Measurements from ENCODE around the gene SNTN.

The SNTN gene

DNA sequence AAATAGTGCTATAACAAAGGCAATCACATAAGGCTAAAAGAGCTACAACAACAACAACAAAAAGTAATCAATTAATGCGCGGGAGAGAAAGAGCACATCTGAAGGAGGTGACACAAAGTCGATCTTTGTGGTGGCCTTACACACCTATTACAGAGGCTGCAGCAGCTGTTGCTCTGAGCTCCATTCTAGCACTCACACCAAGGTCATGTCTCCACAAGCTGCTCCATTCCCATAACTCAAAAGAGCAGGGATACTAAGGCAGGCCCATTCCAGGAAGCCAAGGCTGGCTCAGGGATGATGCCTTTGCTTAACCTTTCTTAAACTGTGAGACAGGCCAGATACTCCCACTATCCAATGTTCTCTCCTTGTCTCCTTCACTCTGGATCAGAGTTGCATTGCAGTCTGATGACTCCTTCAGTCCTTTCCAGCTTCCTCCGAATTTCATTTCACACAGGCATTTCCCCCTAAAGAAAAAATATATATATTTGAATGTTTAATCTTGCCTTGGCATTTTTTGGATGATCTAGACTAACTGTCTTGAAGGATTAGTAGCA, 52.7 kb downstream of the SNTN start:
- Histone ChIP-seq H3K27ac (ENCODE audit: insufficient read depth, low read depth, low read length, poor library complexity, severe bottlenecking) (no peak overlapping the region), H3K27me3 (ENCODE audit: control insufficient read depth, insufficient read depth, low read length, poor library complexity, severe bottlenecking) (no peaks in the 10 kb centered on the region), H3K4me3 (ENCODE audit: insufficient read depth, low read depth, low read length) (no peak overlapping the region), H3K4me1 (ENCODE audit: control insufficient read depth, insufficient read depth, low read length) (no peaks in the 10 kb centered on the region), H3K9me3 (ENCODE audit: control insufficient read depth, low read length) (no peaks in the 10 kb centered on the region), H3K36me3 (ENCODE audit: control insufficient read depth, insufficient read depth, low read length) (no peaks in the 10 kb centered on the region)
- 91 to 95% methylated on average over 3 of the region's 4 CpGs for WGBS, 2 experiments

DNA sequence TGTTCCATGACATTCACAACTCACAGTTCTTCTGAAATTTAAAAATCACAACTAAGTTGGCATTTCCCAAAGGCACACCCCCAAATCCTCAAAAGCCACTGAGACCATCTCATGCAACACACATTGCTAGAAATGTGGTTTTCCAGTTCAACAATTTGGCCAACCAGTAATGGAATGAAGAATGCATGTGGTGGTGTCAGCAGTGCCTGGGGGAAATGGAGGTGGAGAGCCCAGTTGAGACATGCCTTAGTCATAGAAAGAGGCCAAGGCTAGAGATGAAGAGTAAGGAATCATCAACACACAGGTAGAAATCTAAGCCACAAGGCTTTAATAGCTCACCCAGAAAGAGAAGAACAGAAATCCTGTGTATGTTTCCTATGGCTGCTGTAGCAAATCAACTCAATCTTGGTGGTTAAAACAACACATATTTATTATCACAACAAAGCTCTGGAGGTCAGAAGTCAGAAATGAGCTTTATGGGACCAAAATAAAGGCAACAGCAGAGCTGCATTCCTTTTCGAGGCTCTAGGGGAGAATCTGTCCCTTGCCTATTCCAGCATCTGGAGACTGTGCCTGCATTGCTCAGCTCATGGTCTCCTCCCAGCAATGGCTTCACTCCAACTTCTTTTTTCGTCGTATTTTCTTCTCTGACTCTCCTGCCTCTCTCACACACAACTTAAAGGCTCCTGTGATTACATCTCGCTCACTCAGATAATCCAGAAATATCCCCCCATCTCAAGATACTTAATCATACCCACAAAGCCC, 54.0 kb downstream of the SNTN start:
- WGBS, 2 experiments, result 92 to 96% methylated on average over 4 of the region's 4 CpGs
- H3K36me3 ChIP-seq (ENCODE audit: control insufficient read depth, insufficient read depth, low read length), result no peaks in the 10 kb centered on the region
- no peaks in the 10 kb centered on the region for H3K27me3 ChIP-seq (ENCODE audit: control insufficient read depth, insufficient read depth, low read length, poor library complexity, severe bottlenecking)
- no peak overlapping the region for H3K27ac ChIP-seq (ENCODE audit: insufficient read depth, low read depth, low read length, poor library complexity, severe bottlenecking)
- H3K9me3 ChIP-seq (ENCODE audit: control insufficient read depth, low read length), result no peaks in the 10 kb centered on the region
- H3K4me1 ChIP-seq (ENCODE audit: control insufficient read depth, insufficient read depth, low read length), result no peaks in the 10 kb centered on the region
- no peak overlapping the region for H3K4me3 ChIP-seq (ENCODE audit: insufficient read depth, low read depth, low read length)

DNA sequence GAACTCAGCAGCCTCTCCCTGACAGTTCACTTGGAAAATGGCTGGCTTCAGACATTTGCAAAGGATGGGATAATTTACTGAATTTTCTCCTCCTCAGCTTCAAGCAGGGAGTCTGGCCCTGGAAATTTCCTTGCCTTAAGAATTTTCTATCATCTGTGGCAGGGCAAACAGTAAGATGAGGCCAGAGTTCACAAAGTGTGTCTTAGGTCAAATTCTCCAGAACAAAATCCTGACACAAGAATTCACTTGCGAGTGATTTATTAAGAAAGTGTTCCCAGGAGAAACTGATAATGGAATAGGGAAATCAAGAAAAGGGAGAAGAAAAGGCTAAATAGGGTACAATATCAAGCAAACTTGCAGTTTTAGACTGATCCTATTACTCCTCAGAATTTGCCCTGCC, 55.3 kb downstream of the SNTN start:
- Histone ChIP-seq H3K9me3 (ENCODE audit: control insufficient read depth, low read length) (no peaks in the 10 kb centered on the region), H3K27ac (ENCODE audit: insufficient read depth, low read depth, low read length, poor library complexity, severe bottlenecking) (no peak overlapping the region), H3K4me3 (ENCODE audit: insufficient read depth, low read depth, low read length) (no peak overlapping the region), H3K27me3 (ENCODE audit: control insufficient read depth, insufficient read depth, low read length, poor library complexity, severe bottlenecking) (no peaks in the 10 kb centered on the region), H3K36me3 (ENCODE audit: control insufficient read depth, insufficient read depth, low read length) (no peaks in the 10 kb centered on the region), H3K4me1 (ENCODE audit: control insufficient read depth, insufficient read depth, low read length) (no peaks in the 10 kb centered on the region)
- 90 to 95% methylated on average over 1 of the region's 1 CpG for WGBS, 2 experiments

DNA sequence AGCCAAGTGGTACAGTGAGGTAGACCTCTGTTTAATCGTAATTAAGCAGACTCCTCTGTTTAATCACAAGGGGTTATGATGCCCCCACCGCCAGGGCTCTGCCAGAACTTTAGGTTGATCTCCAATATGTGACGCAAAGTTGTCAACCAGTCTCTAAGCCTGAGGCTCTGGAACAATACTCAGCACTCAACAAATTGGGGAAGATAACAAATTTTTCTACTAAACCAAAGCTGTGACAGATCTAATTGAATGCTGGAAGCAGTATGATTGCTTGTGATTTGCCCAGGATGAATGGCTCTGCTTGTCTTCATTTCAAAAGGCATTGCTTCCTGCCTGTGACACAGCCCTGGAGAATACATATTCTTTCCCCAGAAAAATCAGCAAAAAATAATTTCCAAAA, 57.1 kb downstream of the SNTN start:
- no peaks in the 10 kb centered on the region for H3K27me3 ChIP-seq (ENCODE audit: control insufficient read depth, insufficient read depth, low read length, poor library complexity, severe bottlenecking)
- H3K36me3 ChIP-seq (ENCODE audit: control insufficient read depth, insufficient read depth, low read length), result no peaks in the 10 kb centered on the region
- WGBS, 2 experiments, result 94 to 97% methylated on average over 3 of the region's 3 CpGs
- H3K4me1 ChIP-seq (ENCODE audit: control insufficient read depth, insufficient read depth, low read length), result no peaks in the 10 kb centered on the region
- no peak overlapping the region for H3K27ac ChIP-seq (ENCODE audit: insufficient read depth, low read depth, low read length, poor library complexity, severe bottlenecking)
- H3K4me3 ChIP-seq (ENCODE audit: insufficient read depth, low read depth, low read length), result no peak overlapping the region
- H3K9me3 ChIP-seq (ENCODE audit: control insufficient read depth, low read length), result no peaks in the 10 kb centered on the region

Data from ectodermal cell (in vitro differentiated cells).